G401.6 (cell line): Measurements from ENCODE around the gene SYN1.
A peak's percentile ranks its signal among the peaks of the same experiment; 100 is the strongest.

Experiments used
- FAIRE-seq: peaks from 2 replicates; lab custom pipeline; 2012; peaks lifted over from hg19 to GRCh38; lab: Jason Lieb, UNC

Gene SYN1

GRCh38 chrX:47595716-47596251 lies 23.9 kb downstream of the SYN1 start:
- no peak for FAIRE-seq

GRCh38 chrX:47593522-47593921 lies 26.1 kb downstream of the SYN1 start:
- no peak for FAIRE-seq

GRCh38 chrX:47590984-47591383 lies 28.7 kb downstream of the SYN1 start:
- no peak for FAIRE-seq

- FAIRE-seq: no peak
Measured at GRCh38 chrX:47587906-47588735, 31.5 kb downstream of the SYN1 start.

- FAIRE-seq: no peak
Measured at GRCh38 chrX:47587091-47587891, 32.4 kb downstream of the SYN1 start.

- no peak for FAIRE-seq
Measured at GRCh38 chrX:47586043-47586787, 33.4 kb downstream of the SYN1 start.

- FAIRE-seq: no peak
Measured at GRCh38 chrX:47585273-47585672, 34.4 kb downstream of the SYN1 start.

GRCh38 chrX:47584714-47585113 lies 34.9 kb downstream of the SYN1 start:
- no peak for FAIRE-seq

- no peak for FAIRE-seq
Measured at GRCh38 chrX:47583240-47583861, 36.3 kb downstream of the SYN1 start.

- peak; percentile 98 for FAIRE-seq
Measured at GRCh38 chrX:47581731-47582647, 37.7 kb downstream of the SYN1 start, which contains the start of gene TIMP1. TIMP1 (plus strand) TSS chrX:47582436; CDS start chrX:47583416, 980 bp downstream.

GRCh38 chrX:47579537-47579936 lies 40.1 kb downstream of the SYN1 start:
- FAIRE-seq: no peak

- FAIRE-seq: no peak
Measured at GRCh38 chrX:47578692-47579091, 41.0 kb downstream of the SYN1 start.

- FAIRE-seq: no peak
Measured at GRCh38 chrX:47577901-47578300, 41.8 kb downstream of the SYN1 start.

- no peak for FAIRE-seq
Measured at GRCh38 chrX:47577424-47577823, 42.2 kb downstream of the SYN1 start.

GRCh38 chrX:47576021-47576898 lies 43.4 kb downstream of the SYN1 start:
- no peak for FAIRE-seq

GRCh38 chrX:47574547-47575301 lies 44.9 kb downstream of the SYN1 start:
- no peak for FAIRE-seq

GRCh38 chrX:47574076-47574546 lies 45.5 kb downstream of the SYN1 start:
- no peak for FAIRE-seq

- no peak for FAIRE-seq
Measured at GRCh38 chrX:47573341-47574075, 46.1 kb downstream of the SYN1 start.
